ENCODE results near the gene WDFY1. TPM values are rescaled to one million over a fixed set of nuclear protein-coding genes. Genes with fewer than 3 reads are reported as not detected.
"Not testable (repeated sequence)": the region's sequence is repeated elsewhere in the genome, so short reads cannot be mapped to it uniquely, and the experiment has no call there.

Gene WDFY1
- total and polyA plus RNA-seq, 9 of the 15 experiments (the other 6 are each of a cell fraction or from before 2014, with no cell fraction given): 5.4 to 27.6 (median 17.5) TPM

DNA sequence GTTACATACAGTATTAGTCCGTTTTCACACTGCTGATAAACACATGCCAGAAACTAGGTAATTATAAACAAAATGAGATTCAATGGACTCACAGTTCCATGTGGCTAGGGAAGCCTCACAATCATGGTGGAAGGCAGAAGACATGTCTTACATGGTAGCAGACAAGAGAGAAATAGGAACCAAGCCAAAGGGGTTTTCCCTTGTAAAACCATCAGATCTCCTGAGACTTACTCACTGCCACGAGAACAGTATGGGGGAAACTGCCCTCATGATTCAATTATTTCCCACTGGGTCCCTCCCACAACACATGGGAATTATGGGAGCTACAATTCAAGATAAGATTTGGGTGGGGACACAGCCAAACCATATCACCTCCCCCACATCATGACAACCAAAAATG is 5.7 kb downstream of the WDFY1 start:
- H3K4me3 ChIP-seq; H3K27ac ChIP-seq (ENCODE audit: extremely low read depth, low read depth, low read length); H3K9me1 ChIP-seq (ENCODE audit: control insufficient read depth, insufficient read depth, low read length); H3K9ac ChIP-seq (ENCODE audit: insufficient read depth in 1 of 2, low read depth in 2 of 2, low read length in 2 of 2); FAIRE-seq; H3K27me3 ChIP-seq (ENCODE audit: control insufficient read depth in 2 of 2, insufficient read depth in 2 of 2, low read length in 2 of 2); intact Hi-C loops (cut with micrococcal nuclease); H3K9me3 ChIP-seq (replicated peaks; ENCODE audit: control insufficient read depth, insufficient read depth, low read depth, low read length); DNase-seq (ENCODE audit: extremely low read depth in 1 of 4, low spot score in 3 of 4); BruUV-seq (replicated peaks); POLR2A ChIA-PET; H3K4me1 ChIP-seq (replicated peaks in 1 of 2; ENCODE audit: control insufficient read depth in 2 of 2, insufficient read depth in 2 of 2, low read length in 2 of 2); H4K20me1 ChIP-seq (replicated peaks; ENCODE audit: control insufficient read depth, insufficient read depth, low read length); H3K36me3 ChIP-seq (ENCODE audit: control insufficient read depth, insufficient read depth, low read length); H2AFZ ChIP-seq (ENCODE audit: low read depth, low read length); ATAC-seq; CTCF ChIA-PET (ENCODE audit: low intra/inter-chr PET ratio); in situ Hi-C loops (cut with MboI); H3K4me2 ChIP-seq (ENCODE audit: insufficient read depth, low read length): not testable (repeated sequence)
- 46% methylated on average over 2 of the region's 2 CpGs for WGBS (ENCODE audit: insufficient coverage, low coverage, missing lambda C conversion rate)
- peaks cover 32% of the 10 kb centered on the region for H3K79me2 ChIP-seq (ENCODE audit: control insufficient read depth, insufficient read depth, low read length)
- peak in 1 of 2 experiments; percentile 40; a peak in 1 of 4 replicates for TF ChIP-seq TRIM24 (IDR thresholded peaks at IDR 0.05)
- TF ChIP-seq CC2D1A (IDR thresholded peaks at IDR 0.05): 0 out of 2 replicates have a peak, but pooled peaks have one; percentile 30

DNA sequence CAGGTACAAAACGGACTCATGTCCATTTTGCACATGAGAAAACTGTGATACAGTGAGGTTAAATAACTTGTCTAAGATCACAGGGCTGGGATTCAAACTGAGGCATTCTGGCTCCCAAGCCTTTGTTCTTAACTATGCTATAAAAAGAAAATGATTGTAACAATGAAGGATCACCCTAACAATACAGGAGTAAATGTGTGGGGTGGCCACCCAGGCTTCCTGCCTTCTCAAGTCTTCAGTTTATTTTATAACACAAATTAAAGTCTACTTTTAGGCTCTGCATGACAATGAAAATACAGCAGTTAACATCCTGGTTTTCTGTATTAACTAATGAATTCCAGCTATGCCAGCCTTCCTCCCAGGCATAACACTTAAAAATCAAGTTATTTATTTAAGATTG is 7.6 kb downstream of the WDFY1 start:
- no peak overlapping the region for H3K4me2 ChIP-seq (ENCODE audit: insufficient read depth, low read length)
- H3K36me3 ChIP-seq (ENCODE audit: control insufficient read depth, insufficient read depth, low read length): no peaks in the 10 kb centered on the region
- no peak for ATAC-seq
- 0 out of 2 replicates have a peak, but pooled peaks cover 5% of the 10 kb centered on the region for H4K20me1 ChIP-seq (replicated peaks; ENCODE audit: control insufficient read depth, insufficient read depth, low read length)
- H3K4me3 ChIP-seq: no peak overlapping the region
- POLR2A ChIA-PET: no interaction called here
- peaks cover 18% of the 10 kb centered on the region for H3K79me2 ChIP-seq (ENCODE audit: control insufficient read depth, insufficient read depth, low read length)
- intact Hi-C loops (cut with micrococcal nuclease) (no loop called here), in situ Hi-C loops (cut with MboI) (no loop called here)
- H3K27me3 ChIP-seq (ENCODE audit: control insufficient read depth in 2 of 2, insufficient read depth in 2 of 2, low read length in 2 of 2): no peaks in the 10 kb centered on the region
- CTCF ChIA-PET (ENCODE audit: low intra/inter-chr PET ratio): no interaction called here
- H2AFZ ChIP-seq (ENCODE audit: low read depth, low read length): no peak overlapping the region
- H3K9ac ChIP-seq (ENCODE audit: insufficient read depth in 1 of 2, low read depth in 2 of 2, low read length in 2 of 2): no peak overlapping the region
- H3K4me1 ChIP-seq (replicated peaks in 1 of 2; ENCODE audit: control insufficient read depth in 2 of 2, insufficient read depth in 2 of 2, low read length in 2 of 2): no peaks in the 10 kb centered on the region; a peak in 3 of 5 replicates
- no peak for FAIRE-seq
- no TSS peak for BruUV-seq (replicated peaks)
- WGBS (ENCODE audit: insufficient coverage, low coverage, missing lambda C conversion rate): 0% methylated on average over 1 of the region's 1 CpG
- DNase-seq (ENCODE audit: extremely low read depth in 1 of 4, low spot score in 3 of 4): no peak
- no peak for TF ChIP-seq ARID2 (IDR thresholded peaks at IDR 0.05)
- TF ChIP-seq HDAC2 (IDR thresholded peaks at IDR 0.05): no peak
- no peak for TF ChIP-seq MEF2D (tag; conservative IDR thresholded peaks at IDR 0.05; ENCODE audit: low read depth)
- TF ChIP-seq, protein P1, sequence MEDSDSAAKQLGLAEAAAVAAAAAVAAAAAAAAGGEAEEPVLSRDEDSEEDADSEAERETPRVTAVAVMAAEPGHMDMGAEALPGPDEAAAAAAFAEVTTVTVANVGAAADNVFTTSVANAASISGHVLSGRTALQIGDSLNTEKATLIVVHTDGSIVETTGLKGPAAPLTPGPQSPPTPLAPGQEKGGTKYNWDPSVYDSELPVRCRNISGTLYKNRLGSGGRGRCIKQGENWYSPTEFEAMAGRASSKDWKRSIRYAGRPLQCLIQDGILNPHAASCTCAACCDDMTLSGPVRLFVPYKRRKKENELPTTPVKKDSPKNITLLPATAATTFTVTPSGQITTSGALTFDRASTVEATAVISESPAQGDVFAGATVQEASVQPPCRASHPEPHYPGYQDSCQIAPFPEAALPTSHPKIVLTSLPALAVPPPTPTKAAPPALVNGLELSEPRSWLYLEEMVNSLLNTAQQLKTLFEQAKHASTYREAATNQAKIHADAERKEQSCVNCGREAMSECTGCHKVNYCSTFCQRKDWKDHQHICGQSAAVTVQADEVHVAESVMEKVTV (CRISPR knock-in tag; IDR thresholded peaks at IDR 0.05): no peak
- no peak for TF ChIP-seq ZEB2 (IDR thresholded peaks at IDR 0.05)
- H3K27ac ChIP-seq (ENCODE audit: extremely low read depth, low read depth, low read length): no peak overlapping the region
- H3K9me1 ChIP-seq (ENCODE audit: control insufficient read depth, insufficient read depth, low read length): no peaks in the 10 kb centered on the region
- H3K9me3 ChIP-seq (replicated peaks; ENCODE audit: control insufficient read depth, insufficient read depth, low read depth, low read length): peaks cover 2% of the 10 kb centered on the region; the same call in 1 of the 2 replicates

Data from K562 (cell line).